ENCODE results near the gene SERPINB11.
"Not testable (repeated sequence)": the region's sequence is repeated elsewhere in the genome, so short reads cannot be mapped to it uniquely, and the experiment has no call there.

Gene SERPINB11

GRCh38 chr18:63749489-63749888, 46.7 kb downstream of the SERPINB11 start:
- no peak for TF ChIP-seq CTCF (IDR thresholded peaks at IDR 0.05; ENCODE audit: low read depth, low read length)
- no peak for DNase-seq (ENCODE audit: low read depth in 2 of 2)
- H3K4me3 ChIP-seq (replicated peaks in 1 of 2; ENCODE audit: low read depth in 2 of 2, low read length in 2 of 2), result no peak overlapping the region

GRCh38 chr18:63752636-63753035, 49.9 kb downstream of the SERPINB11 start:
- TF ChIP-seq CTCF (IDR thresholded peaks at IDR 0.05; ENCODE audit: low read depth, low read length), result no peak
- no peak for DNase-seq (ENCODE audit: low read depth in 2 of 2)
- H3K4me3 ChIP-seq (replicated peaks in 1 of 2; ENCODE audit: low read depth in 2 of 2, low read length in 2 of 2), result no peak overlapping the region

- H3K4me3 ChIP-seq (replicated peaks in 1 of 2; ENCODE audit: low read depth in 2 of 2, low read length in 2 of 2), result no peak overlapping the region
- DNase-seq (ENCODE audit: low read depth in 2 of 2), result no peak
- TF ChIP-seq CTCF (IDR thresholded peaks at IDR 0.05; ENCODE audit: low read depth, low read length), result no peak
These were observed 50.9 kb downstream of the SERPINB11 start for GRCh38 chr18:63753676-63754075.

- DNase-seq (ENCODE audit: low read depth in 2 of 2), result peak in 1 of 2 donors; percentile 50
- no peak overlapping the region for H3K4me3 ChIP-seq (replicated peaks in 1 of 2; ENCODE audit: low read depth in 2 of 2, low read length in 2 of 2)
- TF ChIP-seq CTCF (IDR thresholded peaks at IDR 0.05; ENCODE audit: low read depth, low read length), result no peak
These were observed 54.8 kb downstream of the SERPINB11 start for GRCh38 chr18:63757541-63757940.

GRCh38 chr18:63758615-63759240, 56.0 kb downstream of the SERPINB11 start:
- no peak for DNase-seq (ENCODE audit: low read depth in 2 of 2)
- TF ChIP-seq CTCF (IDR thresholded peaks at IDR 0.05; ENCODE audit: low read depth, low read length), result no peak
- H3K4me3 ChIP-seq (replicated peaks in 1 of 2; ENCODE audit: low read depth in 2 of 2, low read length in 2 of 2), result no peak overlapping the region

GRCh38 chr18:63759786-63760185, 57.0 kb downstream of the SERPINB11 start:
- DNase-seq (ENCODE audit: low read depth in 2 of 2); H3K4me3 ChIP-seq (replicated peaks in 1 of 2; ENCODE audit: low read depth in 2 of 2, low read length in 2 of 2): not testable (repeated sequence)

GRCh38 chr18:63762518-63762917, 59.8 kb downstream of the SERPINB11 start:
- TF ChIP-seq CTCF (IDR thresholded peaks at IDR 0.05; ENCODE audit: low read depth, low read length), result no peak
- no peak overlapping the region for H3K4me3 ChIP-seq (replicated peaks in 1 of 2; ENCODE audit: low read depth in 2 of 2, low read length in 2 of 2)
- DNase-seq (ENCODE audit: low read depth in 2 of 2), result peak; percentile 19 to 84
